ENCODE data around the gene LUZP2.

The LUZP2 gene

GRCh38 chr11:24651873-24652272 is 155.0 kb downstream of the LUZP2 start:
- Histone ChIP-seq H3K4me3 (ENCODE audit: low read length) (no peak overlapping the region), H3K36me3 (ENCODE audit: control insufficient read depth, low read length) (no peaks in the 10 kb centered on the region), H3K27ac (ENCODE audit: low read depth, low read length) (no peak overlapping the region), H4K20me1 (ENCODE audit: control insufficient read depth, insufficient read depth, low read depth, low read length) (no peaks in the 10 kb centered on the region), H3K4me1 (ENCODE audit: control insufficient read depth, low read length) (no peaks in the 10 kb centered on the region), H3K4me2 (ENCODE audit: low read length) (no peak overlapping the region), H3F3A (ENCODE audit: control insufficient read depth, insufficient read depth) (no peaks in the 10 kb centered on the region), H3K9me3 (ENCODE audit: control insufficient read depth, insufficient read depth, low read length) (no peaks in the 10 kb centered on the region; the same call in 1 of the 2 replicates), H3K27me3 (ENCODE audit: control insufficient read depth, low read length) (no peaks in the 10 kb centered on the region), H3K9me2 (replicated peaks; ENCODE audit: control insufficient read depth, low read length) (no peaks in the 10 kb centered on the region), H3K79me2 (ENCODE audit: control insufficient read depth, low read length) (no peaks in the 10 kb centered on the region)
- TF ChIP-seq EZH2phosphoT487 (IDR thresholded peaks at IDR 0.05; ENCODE audit: borderline replicate concordance, low read length) = no peak
- no peak for TF ChIP-seq CTCF (IDR thresholded peaks at IDR 0.05; ENCODE audit: low read depth, low read length, poor library complexity, severe bottlenecking)

- Histone ChIP-seq H3K27me3 (ENCODE audit: control insufficient read depth, low read length) (no peaks in the 10 kb centered on the region), H3F3A (ENCODE audit: control insufficient read depth, insufficient read depth) (no peaks in the 10 kb centered on the region), H3K9me3 (ENCODE audit: control insufficient read depth, insufficient read depth, low read length) (no peaks in the 10 kb centered on the region; the same call in 1 of the 2 replicates), H3K27ac (ENCODE audit: low read depth, low read length) (no peak overlapping the region), H3K4me3 (ENCODE audit: low read length) (no peak overlapping the region), H3K36me3 (ENCODE audit: control insufficient read depth, low read length) (no peaks in the 10 kb centered on the region), H3K9me2 (replicated peaks; ENCODE audit: control insufficient read depth, low read length) (no peaks in the 10 kb centered on the region), H3K4me1 (ENCODE audit: control insufficient read depth, low read length) (no peaks in the 10 kb centered on the region), H3K79me2 (ENCODE audit: control insufficient read depth, low read length) (no peaks in the 10 kb centered on the region), H4K20me1 (ENCODE audit: control insufficient read depth, insufficient read depth, low read depth, low read length) (no peaks in the 10 kb centered on the region), H3K4me2 (ENCODE audit: low read length) (no peak overlapping the region)
- TF ChIP-seq CTCF (IDR thresholded peaks at IDR 0.05; ENCODE audit: low read depth, low read length, poor library complexity, severe bottlenecking) = no peak
Observed at GRCh38 chr11:24653901-24654300, 157.0 kb downstream of the LUZP2 start.

- Histone ChIP-seq H4K20me1 (ENCODE audit: control insufficient read depth, insufficient read depth, low read depth, low read length) (no peaks in the 10 kb centered on the region), H3K79me2 (ENCODE audit: control insufficient read depth, low read length) (no peaks in the 10 kb centered on the region), H3K4me2 (ENCODE audit: low read length) (no peak overlapping the region), H3K4me3 (ENCODE audit: low read length) (no peak overlapping the region), H3F3A (ENCODE audit: control insufficient read depth, insufficient read depth) (no peaks in the 10 kb centered on the region), H3K27ac (ENCODE audit: low read depth, low read length) (no peak overlapping the region), H3K9me3 (ENCODE audit: control insufficient read depth, insufficient read depth, low read length) (no peaks in the 10 kb centered on the region; the same call in 1 of the 2 replicates), H3K9me2 (replicated peaks; ENCODE audit: control insufficient read depth, low read length) (no peaks in the 10 kb centered on the region), H3K4me1 (ENCODE audit: control insufficient read depth, low read length) (no peaks in the 10 kb centered on the region), H3K36me3 (ENCODE audit: control insufficient read depth, low read length) (no peaks in the 10 kb centered on the region), H3K27me3 (ENCODE audit: control insufficient read depth, low read length) (no peaks in the 10 kb centered on the region)
- TF ChIP-seq EZH2phosphoT487 (IDR thresholded peaks at IDR 0.05; ENCODE audit: borderline replicate concordance, low read length) = no peak
- no peak for TF ChIP-seq CTCF (IDR thresholded peaks at IDR 0.05; ENCODE audit: low read depth, low read length, poor library complexity, severe bottlenecking)
Observed at GRCh38 chr11:24661331-24661730, 164.5 kb downstream of the LUZP2 start.

- no peak for TF ChIP-seq CTCF (IDR thresholded peaks at IDR 0.05; ENCODE audit: low read depth, low read length, poor library complexity, severe bottlenecking)
- Histone ChIP-seq H3K9me3 (ENCODE audit: control insufficient read depth, insufficient read depth, low read length) (no peaks in the 10 kb centered on the region), H3K27ac (ENCODE audit: low read depth, low read length) (no peak overlapping the region), H3K27me3 (ENCODE audit: control insufficient read depth, low read length) (no peaks in the 10 kb centered on the region), H3K4me3 (ENCODE audit: low read length) (no peak overlapping the region), H3K4me1 (ENCODE audit: control insufficient read depth, low read length) (no peaks in the 10 kb centered on the region), H3F3A (ENCODE audit: control insufficient read depth, insufficient read depth) (no peaks in the 10 kb centered on the region), H3K79me2 (ENCODE audit: control insufficient read depth, low read length) (no peaks in the 10 kb centered on the region), H3K36me3 (ENCODE audit: control insufficient read depth, low read length) (no peaks in the 10 kb centered on the region), H3K4me2 (ENCODE audit: low read length) (no peak overlapping the region), H4K20me1 (ENCODE audit: control insufficient read depth, insufficient read depth, low read depth, low read length) (no peaks in the 10 kb centered on the region), H3K9me2 (replicated peaks; ENCODE audit: control insufficient read depth, low read length) (no peaks in the 10 kb centered on the region)
Observed at GRCh38 chr11:24664399-24664798, 167.5 kb downstream of the LUZP2 start.

All from DOHH2 (cell line).